ENCODE data around the gene ZSCAN31.
"Not testable (repeated sequence)": the region's sequence is repeated elsewhere in the genome, so short reads cannot be mapped to it uniquely, and the experiment has no call there.

ZSCAN31 gene

DNA sequence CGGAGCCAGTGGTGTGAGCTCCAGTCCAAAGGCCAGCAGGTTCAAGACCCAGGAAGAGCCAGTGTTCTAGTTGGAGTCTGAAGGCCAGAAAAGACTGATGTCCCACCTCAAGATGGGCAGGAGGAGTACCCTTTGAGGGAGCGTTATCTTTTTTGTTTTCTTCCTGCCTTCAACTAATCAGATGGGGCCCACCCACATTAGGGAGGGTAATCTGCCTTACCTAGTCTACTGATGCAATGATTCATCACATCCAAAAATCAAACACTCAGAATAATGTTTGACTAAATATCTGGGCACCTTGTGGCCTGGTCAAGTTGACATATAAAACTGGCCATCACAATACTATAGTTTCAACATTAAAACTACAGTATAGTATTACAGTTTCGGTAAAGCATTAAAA lies 33.5 kb upstream of the ZSCAN31 start:
- H3K27me3 ChIP-seq (ENCODE audit: control insufficient read depth in 1 of 2, insufficient read depth in 2 of 2, low read length in 2 of 2): no peaks in the 10 kb centered on the region

DNA sequence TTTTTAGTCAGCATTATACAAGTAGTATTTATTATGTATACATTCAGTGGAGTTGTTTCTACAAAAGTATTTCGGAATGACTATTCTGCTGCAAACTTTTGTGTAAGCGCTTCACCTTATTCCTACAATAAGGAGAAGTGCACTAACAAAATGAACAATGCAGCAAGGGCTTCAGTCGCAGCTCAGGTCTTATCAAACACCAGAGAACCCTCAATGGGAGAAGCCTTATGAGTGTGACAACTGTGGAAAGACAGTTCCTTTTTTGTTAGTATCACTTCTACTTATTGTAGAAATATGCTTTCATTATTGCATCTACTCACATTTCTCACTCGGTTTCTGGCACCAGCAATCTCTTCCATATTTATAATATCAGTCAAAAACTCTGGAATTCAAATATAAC lies 32.6 kb upstream of the ZSCAN31 start:
- no peaks in the 10 kb centered on the region for H3K9me3 ChIP-seq (ENCODE audit: control insufficient read depth in 2 of 2, low read length in 2 of 2)
- H3K27ac ChIP-seq (ENCODE audit: low read length): no peak overlapping the region
- no peaks in the 10 kb centered on the region for H3K4me1 ChIP-seq (ENCODE audit: control insufficient read depth, insufficient read depth, low read length)
- no peak overlapping the region for H3K9ac ChIP-seq (ENCODE audit: low read length in 2 of 2)
- H3K27me3 ChIP-seq (ENCODE audit: control insufficient read depth in 1 of 2, insufficient read depth in 2 of 2, low read length in 2 of 2): no peaks in the 10 kb centered on the region
- no peak overlapping the region for H3K4me3 ChIP-seq (ENCODE audit: low read length in 2 of 2)
- peaks cover 26 to 36% of the 10 kb centered on the region in 2 donors for H3K36me3 ChIP-seq (ENCODE audit: control insufficient read depth in 2 of 2, insufficient read depth in 2 of 2, low read length in 2 of 2)

More for the DNA sequence above, 33.5 kb upstream of the ZSCAN31 start:
- H3K27ac ChIP-seq (ENCODE audit: low read length): no peak overlapping the region
- no peak overlapping the region for H3K4me3 ChIP-seq (ENCODE audit: low read length in 2 of 2)
- no peak overlapping the region for H3K9ac ChIP-seq (ENCODE audit: low read length in 2 of 2)
- no peaks in the 10 kb centered on the region for H3K9me3 ChIP-seq (ENCODE audit: control insufficient read depth in 2 of 2, low read length in 2 of 2)
- peaks cover 22 to 27% of the 10 kb centered on the region in 2 donors for H3K36me3 ChIP-seq (ENCODE audit: control insufficient read depth in 2 of 2, insufficient read depth in 2 of 2, low read length in 2 of 2)
- H3K4me1 ChIP-seq (ENCODE audit: control insufficient read depth, insufficient read depth, low read length): no peaks in the 10 kb centered on the region

DNA sequence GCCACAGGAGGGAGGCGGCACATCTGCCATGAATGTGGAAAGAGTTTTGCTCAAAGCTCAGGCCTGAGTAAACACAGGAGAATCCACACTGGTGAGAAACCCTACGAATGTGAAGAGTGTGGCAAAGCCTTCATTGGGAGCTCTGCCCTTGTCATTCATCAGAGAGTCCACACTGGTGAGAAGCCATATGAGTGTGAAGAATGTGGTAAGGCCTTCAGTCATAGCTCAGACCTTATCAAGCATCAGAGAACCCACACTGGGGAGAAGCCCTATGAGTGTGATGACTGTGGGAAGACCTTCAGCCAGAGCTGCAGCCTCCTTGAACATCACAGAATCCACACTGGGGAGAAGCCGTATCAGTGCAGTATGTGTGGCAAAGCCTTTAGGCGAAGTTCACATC lies 29.6 kb upstream of the ZSCAN31 start:
- H3K27me3 ChIP-seq (ENCODE audit: control insufficient read depth in 1 of 2, insufficient read depth in 2 of 2, low read length in 2 of 2); H3K4me3 ChIP-seq (ENCODE audit: low read length in 2 of 2); H3K9me3 ChIP-seq (ENCODE audit: control insufficient read depth in 2 of 2, low read length in 2 of 2); H3K9ac ChIP-seq (ENCODE audit: low read length in 2 of 2); H3K4me1 ChIP-seq (ENCODE audit: control insufficient read depth, insufficient read depth, low read length); H3K27ac ChIP-seq (ENCODE audit: low read length): not testable (repeated sequence)
- H3K36me3 ChIP-seq (ENCODE audit: control insufficient read depth in 2 of 2, insufficient read depth in 2 of 2, low read length in 2 of 2): peaks cover 28 to 48% of the 10 kb centered on the region in 2 donors

DNA sequence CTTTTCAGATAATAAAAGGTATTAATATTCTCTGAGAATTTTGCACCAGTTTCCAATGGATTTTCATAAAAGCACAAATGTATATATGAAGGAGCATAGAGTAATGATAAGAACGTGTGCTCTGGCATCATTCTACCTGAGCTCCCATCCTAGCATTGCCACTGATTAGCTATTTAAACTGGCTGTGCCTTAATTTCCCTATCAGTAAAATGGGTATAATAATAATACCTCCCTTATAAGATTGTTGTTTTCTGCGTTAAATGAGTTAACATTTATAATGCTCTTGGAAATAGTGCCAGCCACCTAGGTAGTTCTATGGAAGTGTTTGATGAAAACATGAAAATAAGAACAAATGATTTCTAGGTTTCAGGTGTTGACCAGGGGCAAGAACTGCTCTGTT lies 25.0 kb upstream of the ZSCAN31 start:
- no peaks in the 10 kb centered on the region for H3K27me3 ChIP-seq (ENCODE audit: control insufficient read depth in 1 of 2, insufficient read depth in 2 of 2, low read length in 2 of 2)
- no peaks in the 10 kb centered on the region for H3K9me3 ChIP-seq (ENCODE audit: control insufficient read depth in 2 of 2, low read length in 2 of 2)
- H3K27ac ChIP-seq (ENCODE audit: low read length): no peak overlapping the region
- peaks cover 21 to 33% of the 10 kb centered on the region in 2 donors for H3K36me3 ChIP-seq (ENCODE audit: control insufficient read depth in 2 of 2, insufficient read depth in 2 of 2, low read length in 2 of 2)
- no peak overlapping the region for H3K4me3 ChIP-seq (ENCODE audit: low read length in 2 of 2)
- no peak overlapping the region for H3K9ac ChIP-seq (ENCODE audit: low read length in 2 of 2)
- peaks cover 7% of the 10 kb centered on the region for H3K4me1 ChIP-seq (ENCODE audit: control insufficient read depth, insufficient read depth, low read length)

DNA sequence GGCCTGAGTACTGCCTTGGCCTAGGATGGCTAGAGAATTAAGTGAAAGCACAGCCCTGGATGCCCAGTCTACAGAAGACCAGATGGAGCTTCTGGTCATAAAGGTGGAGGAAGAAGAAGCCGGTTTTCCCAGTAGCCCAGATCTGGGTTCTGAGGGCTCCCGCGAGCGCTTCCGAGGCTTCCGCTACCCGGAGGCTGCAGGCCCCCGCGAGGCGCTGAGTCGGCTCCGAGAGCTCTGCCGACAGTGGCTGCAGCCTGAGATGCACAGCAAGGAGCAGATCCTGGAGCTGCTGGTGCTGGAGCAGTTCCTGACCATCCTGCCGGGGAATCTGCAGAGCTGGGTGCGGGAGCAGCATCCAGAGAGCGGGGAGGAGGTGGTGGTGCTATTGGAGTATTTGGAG lies 23.6 kb upstream of the ZSCAN31 start:
- H3K36me3 ChIP-seq (ENCODE audit: control insufficient read depth in 2 of 2, insufficient read depth in 2 of 2, low read length in 2 of 2): peaks cover 11 to 22% of the 10 kb centered on the region in 2 donors

DNA sequence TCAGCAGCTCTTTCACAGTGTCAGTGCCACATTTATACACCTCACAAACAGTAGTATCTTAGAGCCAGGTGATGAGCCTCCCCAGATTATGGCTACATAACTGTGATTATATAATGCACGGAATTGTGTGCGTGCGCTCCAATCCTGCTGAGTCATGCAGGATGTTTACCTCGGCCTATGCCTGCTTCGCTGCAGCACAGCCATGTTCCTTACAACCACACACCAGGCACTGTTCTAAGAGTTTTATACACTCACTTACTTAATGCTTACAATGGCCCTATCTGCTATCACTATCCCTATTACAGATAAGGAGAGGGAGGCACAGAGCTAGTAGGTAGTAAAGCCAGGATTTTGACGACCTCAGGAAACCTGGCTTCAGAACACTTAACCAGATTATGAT lies 21.1 kb upstream of the ZSCAN31 start:
- Histone ChIP-seq H3K27me3 (ENCODE audit: control insufficient read depth in 1 of 2, insufficient read depth in 2 of 2, low read length in 2 of 2) (no peaks in the 10 kb centered on the region), H3K36me3 (ENCODE audit: control insufficient read depth in 2 of 2, insufficient read depth in 2 of 2, low read length in 2 of 2) (peaks cover 4 to 5% of the 10 kb centered on the region in 2 donors), H3K9ac (ENCODE audit: low read length in 2 of 2) (peak overlapping the region; percentile 70 to 90), H3K4me3 (ENCODE audit: low read length in 2 of 2) (peak overlapping the region; percentile 72 to 92), H3K4me1 (ENCODE audit: control insufficient read depth, insufficient read depth, low read length) (peaks cover 25% of the 10 kb centered on the region), H3K9me3 (ENCODE audit: control insufficient read depth in 2 of 2, low read length in 2 of 2) (no peaks in the 10 kb centered on the region), H3K27ac (ENCODE audit: low read length) (peak overlapping the region; percentile 95)

More for the DNA sequence above, 23.6 kb upstream of the ZSCAN31 start:
- H3K4me3 ChIP-seq (ENCODE audit: low read length in 2 of 2); H3K27ac ChIP-seq (ENCODE audit: low read length); H3K9ac ChIP-seq (ENCODE audit: low read length in 2 of 2); H3K9me3 ChIP-seq (ENCODE audit: control insufficient read depth in 2 of 2, low read length in 2 of 2); H3K27me3 ChIP-seq (ENCODE audit: control insufficient read depth in 1 of 2, insufficient read depth in 2 of 2, low read length in 2 of 2): not testable (repeated sequence)
- H3K4me1 ChIP-seq (ENCODE audit: control insufficient read depth, insufficient read depth, low read length): peaks cover 21% of the 10 kb centered on the region

DNA sequence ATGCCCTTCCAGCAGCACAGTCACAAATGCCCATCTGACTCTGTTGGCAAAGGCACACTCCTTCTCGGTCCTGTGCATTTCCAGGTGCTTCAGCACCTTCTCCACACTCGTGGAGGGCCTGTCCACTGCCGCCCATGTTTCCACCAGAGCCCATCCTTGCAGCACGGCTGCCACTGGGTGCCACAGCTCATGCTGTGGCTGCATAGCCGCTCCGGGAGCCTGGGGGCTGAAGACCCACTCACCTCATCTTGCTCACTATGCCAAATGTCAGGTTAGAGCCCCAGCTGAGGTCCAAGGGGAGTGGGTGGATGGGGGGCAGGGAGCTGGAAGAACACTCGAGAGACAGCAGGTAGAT lies 20.7 kb upstream of the ZSCAN31 start:
- Histone ChIP-seq H3K9ac (ENCODE audit: low read length in 2 of 2) (peak overlapping the region; percentile 70 to 90), H3K27ac (ENCODE audit: low read length) (peak overlapping the region; percentile 95), H3K4me1 (ENCODE audit: control insufficient read depth, insufficient read depth, low read length) (peaks cover 25% of the 10 kb centered on the region), H3K36me3 (ENCODE audit: control insufficient read depth in 2 of 2, insufficient read depth in 2 of 2, low read length in 2 of 2) (peaks cover 4 to 5% of the 10 kb centered on the region in 2 donors), H3K4me3 (ENCODE audit: low read length in 2 of 2) (peak overlapping the region; percentile 72 to 92), H3K9me3 (ENCODE audit: control insufficient read depth in 2 of 2, low read length in 2 of 2) (no peaks in the 10 kb centered on the region), H3K27me3 (ENCODE audit: control insufficient read depth in 1 of 2, insufficient read depth in 2 of 2, low read length in 2 of 2) (no peaks in the 10 kb centered on the region)

DNA sequence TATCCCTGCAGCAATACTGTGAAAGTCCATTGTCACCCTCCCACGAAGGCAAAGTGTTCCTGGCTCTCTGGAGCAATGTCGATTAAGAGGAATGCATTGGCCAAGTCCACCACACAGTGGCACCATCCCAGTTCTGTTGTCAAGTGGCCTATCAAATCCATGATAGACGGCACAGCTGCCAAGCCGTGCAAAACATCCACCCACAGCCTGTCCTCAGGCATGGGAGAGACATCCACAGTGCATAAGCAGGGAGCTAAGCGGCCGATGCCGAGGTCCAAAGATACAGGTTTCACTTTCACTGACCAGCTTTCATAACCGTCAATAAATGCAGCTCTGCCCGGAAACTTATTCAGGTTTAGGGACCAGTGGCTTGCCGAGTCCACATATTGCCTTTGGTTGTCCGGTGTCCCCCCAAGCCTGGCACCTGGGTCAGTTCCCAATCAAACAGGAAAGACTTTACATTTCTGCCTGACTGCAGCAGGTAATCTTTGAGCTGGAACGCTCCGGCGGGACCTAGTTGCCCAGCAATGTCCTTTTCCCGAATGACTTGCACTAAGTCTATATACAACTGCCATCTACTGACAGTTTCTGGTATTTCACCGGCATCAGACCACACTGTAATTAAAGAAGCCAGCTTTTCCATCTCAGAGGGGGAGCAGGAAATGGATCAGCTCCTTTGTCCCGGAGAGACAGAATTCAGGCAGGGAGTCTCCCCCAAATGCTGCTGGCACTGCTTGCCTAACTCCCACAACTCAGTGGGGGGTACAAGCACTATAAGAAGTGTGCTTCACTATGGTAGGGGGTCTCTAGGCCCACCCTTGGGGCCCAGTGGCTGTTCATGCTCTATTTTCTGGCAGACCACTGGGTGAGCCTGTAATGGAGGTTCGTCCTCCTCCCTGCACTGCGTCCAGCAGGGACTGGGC lies 20.1 kb upstream of the ZSCAN31 start:
- H3K27me3 ChIP-seq (ENCODE audit: control insufficient read depth in 1 of 2, insufficient read depth in 2 of 2, low read length in 2 of 2): no peaks in the 10 kb centered on the region
- H3K9ac ChIP-seq (ENCODE audit: low read length in 2 of 2): peak overlapping the region; percentile 70 to 90
- H3K27ac ChIP-seq (ENCODE audit: low read length): peak overlapping the region; percentile 95
- peak overlapping the region; percentile 72 to 92 for H3K4me3 ChIP-seq (ENCODE audit: low read length in 2 of 2)
- H3K9me3 ChIP-seq (ENCODE audit: control insufficient read depth in 2 of 2, low read length in 2 of 2): no peaks in the 10 kb centered on the region
- peaks cover 25% of the 10 kb centered on the region for H3K4me1 ChIP-seq (ENCODE audit: control insufficient read depth, insufficient read depth, low read length)
- H3K36me3 ChIP-seq (ENCODE audit: control insufficient read depth in 2 of 2, insufficient read depth in 2 of 2, low read length in 2 of 2): peaks cover 2 to 4% of the 10 kb centered on the region in 2 donors

DNA sequence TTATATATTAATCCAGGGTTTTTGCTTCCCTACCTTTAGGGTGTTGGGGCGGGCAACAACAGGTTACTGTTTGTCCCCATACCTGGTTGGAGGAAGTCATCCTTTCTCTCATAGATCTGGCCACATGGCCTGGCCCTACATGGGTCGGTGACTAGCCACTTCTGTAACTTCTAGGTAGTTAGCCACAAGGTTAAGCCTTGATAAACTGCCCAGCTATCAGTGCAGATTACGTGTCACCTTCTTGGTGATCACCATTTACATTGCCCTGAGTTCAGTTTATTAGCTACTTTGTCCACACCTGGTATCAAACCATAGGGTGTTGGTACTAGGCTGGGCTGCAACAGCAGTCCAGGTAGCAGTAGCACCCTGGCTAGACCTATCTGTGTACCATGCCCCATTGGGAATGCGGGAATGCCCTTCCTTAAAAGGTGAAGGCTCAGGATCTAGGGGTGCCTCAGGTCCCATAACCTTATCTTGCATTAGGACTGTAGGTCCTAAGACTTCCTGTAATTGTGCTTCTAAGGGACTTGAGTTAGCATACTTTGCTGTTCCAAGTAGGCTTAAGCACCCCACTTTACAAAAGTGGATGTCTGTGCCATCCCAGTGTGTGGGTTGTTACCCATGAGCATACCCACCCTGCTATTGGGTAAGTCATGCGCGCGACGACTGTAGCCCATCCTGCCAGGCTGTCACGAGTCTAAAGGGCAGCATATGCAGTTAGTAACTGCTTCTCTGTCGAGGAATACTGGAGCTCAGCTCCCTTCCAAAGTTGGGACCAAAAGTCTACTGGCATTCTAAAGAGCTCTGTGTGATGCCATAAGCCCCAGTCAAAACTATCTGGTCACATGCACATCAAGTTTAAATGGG lies 19.0 kb upstream of the ZSCAN31 start:
- Histone ChIP-seq H3K4me1 (ENCODE audit: control insufficient read depth, insufficient read depth, low read length) (peaks cover 25% of the 10 kb centered on the region), H3K27me3 (ENCODE audit: control insufficient read depth in 1 of 2, insufficient read depth in 2 of 2, low read length in 2 of 2) (no peaks in the 10 kb centered on the region), H3K9me3 (ENCODE audit: control insufficient read depth in 2 of 2, low read length in 2 of 2) (no peaks in the 10 kb centered on the region), H3K27ac (ENCODE audit: low read length) (peak overlapping the region; percentile 95), H3K36me3 (ENCODE audit: control insufficient read depth in 2 of 2, insufficient read depth in 2 of 2, low read length in 2 of 2) (no peaks in the 10 kb centered on the region), H3K9ac (ENCODE audit: low read length in 2 of 2) (peak overlapping the region; percentile 70 to 90), H3K4me3 (ENCODE audit: low read length in 2 of 2) (peak overlapping the region; percentile 72 to 92)

DNA sequence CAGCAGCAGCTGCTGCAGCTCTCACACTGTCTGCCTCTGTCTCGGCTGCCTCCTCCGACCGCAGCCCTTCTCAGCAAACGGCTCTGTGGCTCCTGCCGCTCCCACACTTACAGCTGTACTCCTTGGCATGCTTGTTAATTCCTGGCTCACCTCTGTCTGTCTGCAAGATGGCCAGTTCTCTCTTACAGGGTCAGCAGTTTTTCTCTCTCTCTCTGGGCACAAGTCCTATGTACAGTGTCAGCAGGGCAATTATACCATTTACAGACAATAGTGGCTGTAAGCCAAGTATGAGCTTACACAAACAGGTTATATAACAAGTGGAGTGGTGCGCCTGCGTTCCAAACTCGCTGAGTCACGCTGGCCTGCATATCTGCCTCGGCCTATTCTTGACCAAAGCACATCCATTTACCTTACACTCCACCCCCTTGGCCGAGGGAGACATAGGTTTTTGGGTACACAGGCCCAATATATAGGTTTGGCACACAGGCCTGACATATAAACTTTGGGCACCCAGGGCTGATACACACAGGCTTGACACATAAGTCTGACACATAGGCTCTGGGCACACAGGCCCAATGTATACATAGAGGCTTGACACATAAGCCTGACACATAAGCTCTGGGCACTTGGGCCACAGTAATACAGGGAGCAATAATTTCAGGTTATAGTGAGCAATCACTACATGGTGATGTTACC lies 18.2 kb upstream of the ZSCAN31 start:
- Histone ChIP-seq H3K4me1 (ENCODE audit: control insufficient read depth, insufficient read depth, low read length) (peaks cover 25% of the 10 kb centered on the region), H3K27me3 (ENCODE audit: control insufficient read depth in 1 of 2, insufficient read depth in 2 of 2, low read length in 2 of 2) (no peaks in the 10 kb centered on the region), H3K9ac (ENCODE audit: low read length in 2 of 2) (peak overlapping the region; percentile 70 to 90), H3K9me3 (ENCODE audit: control insufficient read depth in 2 of 2, low read length in 2 of 2) (no peaks in the 10 kb centered on the region), H3K27ac (ENCODE audit: low read length) (peak overlapping the region; percentile 95), H3K4me3 (ENCODE audit: low read length in 2 of 2) (peak overlapping the region; percentile 45 to 69), H3K36me3 (ENCODE audit: control insufficient read depth in 2 of 2, insufficient read depth in 2 of 2, low read length in 2 of 2) (no peaks in the 10 kb centered on the region)

Measured in stomach smooth muscle (tissue), 2 donors.